Stimulated activated CD8-positive, alpha-beta memory T cell treated with anti-CD3 and anti-CD28 coated beads, Interleukin-12 subunit alpha, Interleukin-12 subunit beta, amount 100 ng/mL, for 1 hour (primary cell): ENCODE results near the gene SLC4A4.

ENCODE experiments used
- DNase-seq: peaks from one replicate; pipeline ENCODE4 v3.0.0-alpha.2; 2020; ENCODE audit warnings: low read depth

The SLC4A4 gene

GRCh38 chr4:71415491-71415890 is 76.7 kb downstream of the SLC4A4 start:
- no peak for DNase-seq

GRCh38 chr4:71417150-71417549 is 78.3 kb downstream of the SLC4A4 start:
- DNase-seq: no peak

GRCh38 chr4:71426381-71427042 is 87.7 kb downstream of the SLC4A4 start:
- no peak for DNase-seq

- no peak for DNase-seq
These were observed 90.3 kb downstream of the SLC4A4 start for GRCh38 chr4:71429106-71429505.

- DNase-seq: no peak
These were observed 91.1 kb downstream of the SLC4A4 start for GRCh38 chr4:71429962-71430361.

- no peak for DNase-seq
These were observed 91.8 kb downstream of the SLC4A4 start for GRCh38 chr4:71430609-71431008.

GRCh38 chr4:71440612-71441011 is 101.8 kb downstream of the SLC4A4 start:
- DNase-seq: no peak

GRCh38 chr4:71441186-71442169 is 102.7 kb downstream of the SLC4A4 start:
- no peak for DNase-seq

GRCh38 chr4:71442336-71442735 is 103.5 kb downstream of the SLC4A4 start:
- no peak for DNase-seq

GRCh38 chr4:71444395-71444794 is 105.6 kb downstream of the SLC4A4 start:
- no peak for DNase-seq

GRCh38 chr4:71445811-71446210 is 107.0 kb downstream of the SLC4A4 start:
- no peak for DNase-seq

- DNase-seq: no peak
These were observed 107.8 kb downstream of the SLC4A4 start for GRCh38 chr4:71446479-71447081.

- DNase-seq: no peak
These were observed 110.2 kb downstream of the SLC4A4 start for GRCh38 chr4:71449040-71449439.

GRCh38 chr4:71449878-71450277 is 111.1 kb downstream of the SLC4A4 start:
- no peak for DNase-seq

- no peak for DNase-seq
These were observed 114.7 kb downstream of the SLC4A4 start for GRCh38 chr4:71453531-71453930.

GRCh38 chr4:71456841-71457240 is 118.0 kb downstream of the SLC4A4 start:
- DNase-seq: no peak

GRCh38 chr4:71460371-71460770 is 121.6 kb downstream of the SLC4A4 start:
- no peak for DNase-seq

- DNase-seq: no peak
These were observed 122.6 kb downstream of the SLC4A4 start for GRCh38 chr4:71461422-71461821.

- no peak for DNase-seq
These were observed 128.0 kb downstream of the SLC4A4 start for GRCh38 chr4:71466775-71467174.

GRCh38 chr4:71468116-71468710 is 129.4 kb downstream of the SLC4A4 start:
- DNase-seq: no peak

GRCh38 chr4:71469541-71469940 is 130.7 kb downstream of the SLC4A4 start:
- DNase-seq: no peak

GRCh38 chr4:71470524-71470923 is 131.7 kb downstream of the SLC4A4 start:
- DNase-seq: no peak
